Measurements from ENCODE around the gene DUSP14. TPM values are rescaled to one million over a fixed set of nuclear protein-coding genes. Genes with fewer than 3 reads are reported as not detected.

The DUSP14 gene
- polyA plus RNA-seq, 3 donors, result 0.24 to 1.6 (median 1.1) TPM

GRCh38 chr17:37505333-37505732, 15.6 kb downstream of the DUSP14 start:
- peaks cover 0 to 2% (median 0%) of the 10 kb centered on the region in 7 donors for H3K9me3 Mint-ChIP-seq
- peaks cover 0 to 3% of the 10 kb centered on the region in 2 donors for H3K9me3 ChIP-seq (replicated peaks in 1 of 2; ENCODE audit: control insufficient read depth in 1 of 2, insufficient read depth in 1 of 2, low read length in 2 of 2)
- TF ChIP-seq CTCF (IDR thresholded peaks at IDR 0.05), result no peak
- H3K27me3 ChIP-seq (ENCODE audit: control insufficient read depth in 2 of 2, insufficient read depth in 2 of 2, low read length in 2 of 2), result no peaks in the 10 kb centered on the region
- H4K20me1 ChIP-seq (ENCODE audit: insufficient read depth, low read length), result no peaks in the 10 kb centered on the region
- H3K36me3 Mint-ChIP-seq, result no peaks in the 10 kb centered on the region
- no peaks in the 10 kb centered on the region for H3K79me2 ChIP-seq (ENCODE audit: insufficient read depth, low read length)
- H3K27me3 Mint-ChIP-seq (ENCODE audit: low read depth in 3 of 3), result peaks cover 0 to 2% (median 1%) of the 10 kb centered on the region in 3 donors
- H2AFZ ChIP-seq (ENCODE audit: insufficient read depth, low read depth, low read length, poor library complexity, severe bottlenecking), result no peak overlapping the region
- no peaks in the 10 kb centered on the region for H3K4me1 ChIP-seq (ENCODE audit: control insufficient read depth in 1 of 2, insufficient read depth in 2 of 2, low read length in 2 of 2)
- no peaks in the 10 kb centered on the region for H3K4me1 Mint-ChIP-seq
- no peak overlapping the region for H3K4me3 Mint-ChIP-seq
- no peak overlapping the region for H3K27ac Mint-ChIP-seq
- no peaks in the 10 kb centered on the region for H3K36me3 ChIP-seq (replicated peaks in 1 of 2; ENCODE audit: control insufficient read depth in 1 of 2, insufficient read depth in 2 of 2, low read length in 2 of 2)
- 80% methylated on average over 2 of the region's 3 CpGs for WGBS (ENCODE audit: insufficient coverage)
- H3K4me2 ChIP-seq (replicated peaks; ENCODE audit: extremely low read depth, low read length, poor library complexity, severe bottlenecking), result no peak overlapping the region
- H3K9ac ChIP-seq (ENCODE audit: insufficient read depth, low read length, poor library complexity, severe bottlenecking), result no peak overlapping the region
- no peak overlapping the region for H3K27ac ChIP-seq (ENCODE audit: low read depth in 1 of 2, low read length in 2 of 2)
- intact Hi-C loops (cut with micrococcal nuclease), result no loop called here
- no peak for DNase-seq
- H3K4me3 ChIP-seq (replicated peaks in 1 of 3; ENCODE audit: low read depth in 2 of 3, low read length in 3 of 3), result no peak overlapping the region

- peak; percentile 60 for TF ChIP-seq CTCF (IDR thresholded peaks at IDR 0.05)
- peak overlapping the region in 1 of 7 donors; percentile 38 for H3K27ac Mint-ChIP-seq
- H4K20me1 ChIP-seq (ENCODE audit: insufficient read depth, low read length), result no peaks in the 10 kb centered on the region
Measured at GRCh38 chr17:37506678-37507077, 17.0 kb downstream of the DUSP14 start.

More at GRCh38 chr17:37506678-37507077, 17.0 kb downstream of the DUSP14 start:
- peaks cover 0 to 3% of the 10 kb centered on the region in 2 donors for H3K9me3 ChIP-seq (replicated peaks in 1 of 2; ENCODE audit: control insufficient read depth in 1 of 2, insufficient read depth in 1 of 2, low read length in 2 of 2)
- Mint-ChIP-seq H3K4me1 (no peaks in the 10 kb centered on the region), H3K36me3 (no peaks in the 10 kb centered on the region), H3K9me3 (peaks cover 0 to 2% (median 0%) of the 10 kb centered on the region in 7 donors), H3K27me3 (ENCODE audit: low read depth in 3 of 3) (peaks cover 0 to 2% (median 0%) of the 10 kb centered on the region in 3 donors), H3K4me3 (no peak overlapping the region)
- H3K4me3 ChIP-seq (replicated peaks in 1 of 3; ENCODE audit: low read depth in 2 of 3, low read length in 3 of 3), result no peak overlapping the region
- no peaks in the 10 kb centered on the region for H3K4me1 ChIP-seq (ENCODE audit: control insufficient read depth in 1 of 2, insufficient read depth in 2 of 2, low read length in 2 of 2)
- no peaks in the 10 kb centered on the region for H3K27me3 ChIP-seq (ENCODE audit: control insufficient read depth in 2 of 2, insufficient read depth in 2 of 2, low read length in 2 of 2)
- H2AFZ ChIP-seq (ENCODE audit: insufficient read depth, low read depth, low read length, poor library complexity, severe bottlenecking), result no peak overlapping the region
- no peak overlapping the region for H3K9ac ChIP-seq (ENCODE audit: insufficient read depth, low read length, poor library complexity, severe bottlenecking)
- WGBS (ENCODE audit: insufficient coverage), result 83% methylated on average over 8 of the region's 10 CpGs
- DNase-seq, result no peak
- H3K36me3 ChIP-seq (replicated peaks in 1 of 2; ENCODE audit: control insufficient read depth in 1 of 2, insufficient read depth in 2 of 2, low read length in 2 of 2), result no peaks in the 10 kb centered on the region
- H3K27ac ChIP-seq (ENCODE audit: low read depth in 1 of 2, low read length in 2 of 2), result no peak overlapping the region
- no peaks in the 10 kb centered on the region for H3K79me2 ChIP-seq (ENCODE audit: insufficient read depth, low read length)
- H3K4me2 ChIP-seq (replicated peaks; ENCODE audit: extremely low read depth, low read length, poor library complexity, severe bottlenecking), result no peak overlapping the region
- intact Hi-C loops (cut with micrococcal nuclease), result no loop called here
